IMR-90 (cell line): ENCODE results near the gene CWH43. TPM values are rescaled to one million over a fixed set of nuclear protein-coding genes. Genes with fewer than 3 reads are reported as not detected.

ENCODE experiments used
- ATAC-seq: fragments of 200-7000 bp; cut with Tn5 transposase; 2 replicates; pipeline ENCODE4 v1.9.1; 2020; ENCODE audit warnings: low read depth, mild to moderate bottlenecking, moderate library complexity
- BruUV-seq: library from RNA; stranded (reverse); fragments of 400-500 nt; replicated peaks from 2 replicates; lab custom pipeline; 2021; lab: Mats Ljungman, UMichigan
- CTCF ChIA-PET: fragments of 300-600 bp; formaldehyde crosslinking; extraction: SDS; loops from one replicate; lab custom pipeline; 2021; ENCODE audit warnings: antibody characterized with exemption; lab: Yijun Ruan, JAX
- POLR2A ChIA-PET: fragments of 300-600 bp; sonication (Branson Sonifier 250); formaldehyde crosslinking; loops from one replicate; lab custom pipeline; 2022; ENCODE audit warnings: antibody characterized with exemption; ENCODE audit not compliant: unreplicated experiment; lab: Charles Lee
- DNase-seq: peaks from one replicate; pipeline ENCODE4 v3.0.0; 2013
- H2AFZ ChIP-seq: replicated peaks from 2 replicates; pipeline ENCODE3; 2013; ENCODE audit warnings: low read length, mild to moderate bottlenecking; ENCODE audit not compliant: poor library complexity
- H2AK5ac ChIP-seq: 2 replicates; pipeline ENCODE4 v1.6.1; 2013; ENCODE audit warnings: low read depth, low read length, inconsistent platforms
- H2AK9ac ChIP-seq: replicated peaks from 2 replicates; pipeline ENCODE3; 2013; ENCODE audit warnings: mild to moderate bottlenecking, low read depth, low read length, moderate library complexity; ENCODE audit not compliant: poor library complexity
- H2BK120ac ChIP-seq: 2 replicates; pipeline ENCODE4 v1.6.1; 2013; ENCODE audit warnings: low read depth, low read length, inconsistent platforms
- H2BK15ac ChIP-seq: 3 replicates; pipeline ENCODE4 v1.6.1; 2013; ENCODE audit warnings: low read depth, low read length, inconsistent platforms
- H2BK20ac ChIP-seq: 2 replicates; pipeline ENCODE4 v1.6.1; 2013; ENCODE audit warnings: low read depth, mild to moderate bottlenecking, inconsistent platforms, low read length, moderate library complexity
- H2BK5ac ChIP-seq: 2 replicates; pipeline ENCODE4 v1.6.1; 2013; ENCODE audit warnings: mild to moderate bottlenecking, low read depth, low read length, inconsistent platforms; ENCODE audit not compliant: poor library complexity, severe bottlenecking
- H3K14ac ChIP-seq: replicated peaks from 2 replicates; pipeline ENCODE4 v1.6.1; 2013; ENCODE audit warnings: low read depth, low read length, inconsistent platforms
- H3K18ac ChIP-seq: 2 replicates; pipeline ENCODE4 v1.6.1; 2013; ENCODE audit warnings: low read depth, low read length, control low read depth
- H3K23ac ChIP-seq: 2 replicates; pipeline ENCODE4 v1.6.1; 2013; ENCODE audit warnings: low read depth, low read length, inconsistent platforms
- H3K27ac ChIP-seq: 2 replicates; pipeline ENCODE4 v1.5.1; 2013; ENCODE audit warnings: mild to moderate bottlenecking, control low read depth, low read length; ENCODE audit not compliant: insufficient read depth
- H3K27me3 ChIP-seq: 2 replicates; pipeline ENCODE4 v1.6.1; 2013; ENCODE audit warnings: low read length; ENCODE audit not compliant: control insufficient read depth, insufficient read depth
- H3K36me3 ChIP-seq: 2 replicates; pipeline ENCODE4 v1.6.1; 2013; ENCODE audit warnings: low read length, mixed read lengths; ENCODE audit not compliant: control insufficient read depth, insufficient read depth
- H3K4ac ChIP-seq: 2 replicates; pipeline ENCODE4 v1.6.1; 2013; ENCODE audit warnings: low read depth, low read length, inconsistent platforms
- H3K4me1 ChIP-seq: 2 replicates; pipeline ENCODE4 v1.6.1; 2013; ENCODE audit warnings: low read length, mixed read lengths; ENCODE audit not compliant: control insufficient read depth, insufficient read depth
- H3K4me2 ChIP-seq: 2 replicates; pipeline ENCODE4 v1.6.1; 2013; ENCODE audit warnings: low read depth, mild to moderate bottlenecking, control low read depth, low read length, moderate library complexity
- H3K4me3 ChIP-seq: 2 replicates; pipeline ENCODE4 v1.5.1; 2013; ENCODE audit warnings: low read depth, mild to moderate bottlenecking, control low read depth, low read length, moderate library complexity; ENCODE audit not compliant: insufficient read depth
- H3K56ac ChIP-seq: 2 replicates; pipeline ENCODE4 v1.6.1; 2013; ENCODE audit warnings: low read length, inconsistent platforms; ENCODE audit not compliant: insufficient read depth; ENCODE audit errors: extremely low read depth
- H3K79me1 ChIP-seq, 2 experiments: 2 replicates each; pipeline ENCODE4 v1.6.1; 2013; ENCODE audit warnings: low read length in 2 of 2, inconsistent platforms in 1 of 2, low read depth in 1 of 2
- H3K9ac ChIP-seq: 2 replicates; pipeline ENCODE4 v1.6.1; 2013; ENCODE audit warnings: low read depth, low read length, control low read depth
- H3K9me1 ChIP-seq: 2 replicates; pipeline ENCODE4 v1.6.1; 2013; ENCODE audit warnings: low read length, inconsistent platforms; ENCODE audit not compliant: insufficient read depth
- H3K9me3 ChIP-seq: 2 replicates; pipeline ENCODE4 v1.6.1; 2013; ENCODE audit warnings: low read length; ENCODE audit not compliant: control insufficient read depth, insufficient read depth
- H4K20me1 ChIP-seq: 2 replicates; pipeline ENCODE4 v1.6.1; 2013; ENCODE audit warnings: low read length, inconsistent platforms; ENCODE audit not compliant: insufficient read depth
- H4K5ac ChIP-seq: 2 replicates; pipeline ENCODE4 v1.6.1; 2013; ENCODE audit warnings: mild to moderate bottlenecking, low read depth, low read length, control low read depth
- H4K8ac ChIP-seq, 2 experiments: 2 replicates each; pipeline ENCODE4 v1.6.1; 2013; ENCODE audit warnings: low read depth in 2 of 2, low read length in 2 of 2, control low read depth in 1 of 2, inconsistent platforms in 1 of 2
- H4K91ac ChIP-seq: 2 replicates; pipeline ENCODE4 v1.6.1; 2013; ENCODE audit warnings: low read depth, low read length, inconsistent platforms; ENCODE audit not compliant: insufficient read depth
- BHLHE40 ChIP-seq: fragments of 150-350 bp; IDR thresholded peaks from 2 replicates; pipeline ENCODE4 v1.6.1; 2016; ENCODE audit warnings: mild to moderate bottlenecking, low read depth, low read length
- CEBPB ChIP-seq: IDR thresholded peaks from 2 replicates; pipeline ENCODE4 v1.6.1; 2012; ENCODE audit warnings: low read depth, low read length, improper control_type of control experiment
- CHD1 ChIP-seq: IDR thresholded peaks from 2 replicates; pipeline ENCODE4 v1.6.1; 2012; ENCODE audit warnings: low read depth, low read length, improper control_type of control experiment
- FOS ChIP-seq: fragments of 150-350 bp; IDR thresholded peaks from 2 replicates; pipeline ENCODE4 v1.6.1; 2016; ENCODE audit warnings: low read depth, low read length
- MAFK ChIP-seq: IDR thresholded peaks from 2 replicates; pipeline ENCODE4 v1.6.1; 2012; ENCODE audit warnings: low read depth, low read length, improper control_type of control experiment
- MAZ ChIP-seq: IDR thresholded peaks from 2 replicates; pipeline ENCODE4 v1.6.1; 2012; ENCODE audit warnings: low read depth, mild to moderate bottlenecking, low read length, improper control_type of control experiment, moderate library complexity, borderline replicate concordance
- MXI1 ChIP-seq: IDR thresholded peaks from 2 replicates; pipeline ENCODE4 v1.6.1; 2012; ENCODE audit warnings: low read depth, mild to moderate bottlenecking, low read length, moderate library complexity, borderline replicate concordance
- NFE2L2 ChIP-seq: fragments of 150-350 bp; IDR thresholded peaks from 2 replicates; pipeline ENCODE4 v1.6.1; 2016; ENCODE audit warnings: low read depth, mild to moderate bottlenecking, low read length
- POLR2A ChIP-seq: IDR thresholded peaks from 2 replicates; pipeline ENCODE4 v1.6.1; 2012; ENCODE audit warnings: mild to moderate bottlenecking, low read depth, low read length
- RAD21 ChIP-seq: IDR thresholded peaks from 2 replicates; pipeline ENCODE4 v1.6.1; 2012; ENCODE audit warnings: low read length, improper control_type of control experiment
- RCOR1 ChIP-seq: IDR thresholded peaks from 2 replicates; pipeline ENCODE4 v1.6.1; 2012; ENCODE audit warnings: mild to moderate bottlenecking, low read length, improper control_type of control experiment; ENCODE audit not compliant: insufficient replicate concordance
- RFX5 ChIP-seq: IDR thresholded peaks from 2 replicates; pipeline ENCODE4 v1.8.0; 2012; ENCODE audit warnings: low read depth, mild to moderate bottlenecking, low read length, moderate library complexity
- SMC3 ChIP-seq: fragments of 150-350 bp; IDR thresholded peaks from 2 replicates; pipeline ENCODE4 v1.6.1; 2016; ENCODE audit warnings: low read depth, mild to moderate bottlenecking, antibody characterized with exemption, low read length, moderate library complexity
- WGBS, 2 experiments: methylation state at CpG; one replicate each; pipeline versions ENCODE4 v1.1.5 to v1.1.7; 2013; ENCODE audit warnings: missing lambda C conversion rate in 2 of 2; ENCODE audit not compliant: insufficient read length in 1 of 2; ENCODE audit errors: extremely low coverage in 2 of 2; 5-methylcytosine and 5-hydroxymethylcytosine counted together
- dilution Hi-C: fragments of 300-500 bp; cut with HindIII; formaldehyde crosslinking; loops from one replicate; pipeline ENCODE4 v1.14.3; 2018; ENCODE audit warnings: low sequenced_read_pairs; ENCODE audit not compliant: unreplicated experiment
- in situ Hi-C: fragments of 300-500 bp; cut with MboI; formaldehyde crosslinking; loops from 3 replicates; pipeline ENCODE4 v1.14.3; 2019; ENCODE audit warnings: low sequenced_read_pairs, inconsistent platforms, mixed read lengths
- intact Hi-C: fragments of 100-400 bp; cut with micrococcal nuclease; formaldehyde crosslinking; loops from 2 replicates; pipeline ENCODE4 v1.10.0; 2022
- polyA plus RNA-seq, 3 experiments: library from polyadenylated mRNA; depleted of rRNA; stranded (reverse); fragments of >200 nt; gene quantifications; 2 replicates each; pipeline ENCODE4 v1.2.3, GENCODE V29; 2012; ENCODE audit warnings: low replicate concordance in 1 of 3
- total RNA-seq: library from RNA; depleted of rRNA; stranded (reverse); fragments of >200 nt; gene quantifications from 2 replicates; pipeline ENCODE4 v1.2.3, GENCODE V29; 2012
- TF ChIP-seq, protein P1 (sequence below): fragments of 150-350 bp; IDR thresholded peaks from 2 replicates; pipeline ENCODE4 v1.6.1; 2017; ENCODE audit warnings: mild to moderate bottlenecking, antibody characterized with exemption, low read length, low read depth
- TF ChIP-seq, protein P2 (sequence below): conservative IDR thresholded peaks from 2 replicates; pipeline ENCODE4 v1.5.1; 2012; ENCODE audit warnings: mild to moderate bottlenecking, low read depth, low read length, improper control_type of control experiment
- TF ChIP-seq, protein P3 (sequence below): fragments of 150-350 bp; IDR thresholded peaks from 2 replicates; pipeline ENCODE4 v1.6.1; 2016; ENCODE audit warnings: low read depth, mild to moderate bottlenecking, low read length, moderate library complexity, borderline replicate concordance

CWH43 gene
- total and polyA plus RNA-seq, 2 of the 4 experiments (the other 2 are of a cell fraction), result not detected

DNA sequence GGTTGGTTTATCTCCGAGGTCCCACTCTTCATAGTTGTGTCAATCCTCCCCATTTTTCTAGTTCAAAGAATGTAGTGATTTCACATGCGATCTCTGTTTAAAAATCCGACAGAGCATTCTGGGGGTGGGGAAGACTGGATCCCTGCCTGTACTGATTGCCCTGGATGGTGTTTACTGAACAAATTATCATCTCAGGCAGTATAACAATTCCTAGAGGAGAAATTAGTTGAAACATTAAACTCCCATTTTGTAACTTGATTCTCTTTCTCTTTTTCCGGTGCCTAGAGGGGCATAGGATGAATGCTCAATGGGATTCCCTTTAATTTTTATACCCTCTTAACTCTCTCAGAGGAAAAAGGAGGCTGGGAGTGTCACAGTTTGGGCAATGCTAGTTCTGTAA is 10.0 kb upstream of the CWH43 start:
- intact Hi-C loops (no loop called here), in situ Hi-C loops (no loop called here), dilution Hi-C loops (no loop called here)
- no peak overlapping the region for H3K18ac ChIP-seq
- H2BK120ac ChIP-seq, result no peak overlapping the region
- H2AK9ac ChIP-seq, result no peak overlapping the region
- DNase-seq (no peak), ATAC-seq (no peak)
- CTCF ChIA-PET, result interaction anchor here (0.6 kb wide), 1 partner anchor 72 kb away, joined by 3 read pairs; no protein-coding TSS in a partner anchor
- H3K4me1 ChIP-seq, result no peaks in the 10 kb centered on the region
- no peak overlapping the region for H3K4ac ChIP-seq
- H3K4me2 ChIP-seq, result no peak overlapping the region
- no peak overlapping the region for H4K8ac ChIP-seq
- H3K79me1 ChIP-seq, result no peaks in the 10 kb centered on the region
- no peak overlapping the region for H2BK15ac ChIP-seq
- POLR2A ChIA-PET, result no interaction called here
- no peak overlapping the region for H2BK20ac ChIP-seq
- no TSS peak for BruUV-seq
- no peak overlapping the region for H4K91ac ChIP-seq
- H2BK5ac ChIP-seq, result no peak overlapping the region
- no peak overlapping the region for H2AFZ ChIP-seq
- H3K4me3 ChIP-seq, result no peak overlapping the region
- no peak overlapping the region for H3K9ac ChIP-seq
- no peak overlapping the region for H4K5ac ChIP-seq
- H4K20me1 ChIP-seq, result no peaks in the 10 kb centered on the region
- H3K27me3 ChIP-seq, result peaks cover 16% of the 10 kb centered on the region
- H3K36me3 ChIP-seq, result no peaks in the 10 kb centered on the region
- TF ChIP-seq RAD21, result no peak
- no peak for TF ChIP-seq SMC3
- no peak for TF ChIP-seq POLR2A
- TF ChIP-seq BHLHE40, result no peak
- TF ChIP-seq MAZ, result no peak
- no peak for TF ChIP-seq CEBPB
- TF ChIP-seq, protein P1, sequence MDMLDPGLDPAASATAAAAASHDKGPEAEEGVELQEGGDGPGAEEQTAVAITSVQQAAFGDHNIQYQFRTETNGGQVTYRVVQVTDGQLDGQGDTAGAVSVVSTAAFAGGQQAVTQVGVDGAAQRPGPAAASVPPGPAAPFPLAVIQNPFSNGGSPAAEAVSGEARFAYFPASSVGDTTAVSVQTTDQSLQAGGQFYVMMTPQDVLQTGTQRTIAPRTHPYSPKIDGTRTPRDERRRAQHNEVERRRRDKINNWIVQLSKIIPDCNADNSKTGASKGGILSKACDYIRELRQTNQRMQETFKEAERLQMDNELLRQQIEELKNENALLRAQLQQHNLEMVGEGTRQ, result no peak
- TF ChIP-seq RFX5, result no peak
- no peak for TF ChIP-seq CHD1
- TF ChIP-seq MXI1, result no peak
- no peak for TF ChIP-seq NFE2L2
- no peak for TF ChIP-seq MAFK
- TF ChIP-seq, protein P2, sequence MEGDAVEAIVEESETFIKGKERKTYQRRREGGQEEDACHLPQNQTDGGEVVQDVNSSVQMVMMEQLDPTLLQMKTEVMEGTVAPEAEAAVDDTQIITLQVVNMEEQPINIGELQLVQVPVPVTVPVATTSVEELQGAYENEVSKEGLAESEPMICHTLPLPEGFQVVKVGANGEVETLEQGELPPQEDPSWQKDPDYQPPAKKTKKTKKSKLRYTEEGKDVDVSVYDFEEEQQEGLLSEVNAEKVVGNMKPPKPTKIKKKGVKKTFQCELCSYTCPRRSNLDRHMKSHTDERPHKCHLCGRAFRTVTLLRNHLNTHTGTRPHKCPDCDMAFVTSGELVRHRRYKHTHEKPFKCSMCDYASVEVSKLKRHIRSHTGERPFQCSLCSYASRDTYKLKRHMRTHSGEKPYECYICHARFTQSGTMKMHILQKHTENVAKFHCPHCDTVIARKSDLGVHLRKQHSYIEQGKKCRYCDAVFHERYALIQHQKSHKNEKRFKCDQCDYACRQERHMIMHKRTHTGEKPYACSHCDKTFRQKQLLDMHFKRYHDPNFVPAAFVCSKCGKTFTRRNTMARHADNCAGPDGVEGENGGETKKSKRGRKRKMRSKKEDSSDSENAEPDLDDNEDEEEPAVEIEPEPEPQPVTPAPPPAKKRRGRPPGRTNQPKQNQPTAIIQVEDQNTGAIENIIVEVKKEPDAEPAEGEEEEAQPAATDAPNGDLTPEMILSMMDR, result no peak
- TF ChIP-seq, protein P3, sequence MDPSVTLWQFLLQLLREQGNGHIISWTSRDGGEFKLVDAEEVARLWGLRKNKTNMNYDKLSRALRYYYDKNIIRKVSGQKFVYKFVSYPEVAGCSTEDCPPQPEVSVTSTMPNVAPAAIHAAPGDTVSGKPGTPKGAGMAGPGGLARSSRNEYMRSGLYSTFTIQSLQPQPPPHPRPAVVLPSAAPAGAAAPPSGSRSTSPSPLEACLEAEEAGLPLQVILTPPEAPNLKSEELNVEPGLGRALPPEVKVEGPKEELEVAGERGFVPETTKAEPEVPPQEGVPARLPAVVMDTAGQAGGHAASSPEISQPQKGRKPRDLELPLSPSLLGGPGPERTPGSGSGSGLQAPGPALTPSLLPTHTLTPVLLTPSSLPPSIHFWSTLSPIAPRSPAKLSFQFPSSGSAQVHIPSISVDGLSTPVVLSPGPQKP, result no peak
- TF ChIP-seq FOS, result no peak
- no peak for TF ChIP-seq RCOR1
- H3K9me1 ChIP-seq, result no peaks in the 10 kb centered on the region
- WGBS, 2 experiments, result no CpG with 5 or more reads among the region's 4 CpGs
- no peak overlapping the region for H3K56ac ChIP-seq
- no peak overlapping the region for H2AK5ac ChIP-seq
- H3K9me3 ChIP-seq, result no peaks in the 10 kb centered on the region
- no peak overlapping the region for H3K14ac ChIP-seq
- H3K27ac ChIP-seq, result no peak overlapping the region
- H3K23ac ChIP-seq, result no peak overlapping the region
